ENCODE data around the gene NBEAL1.
"Not testable (repeated sequence)": the region's sequence is repeated elsewhere in the genome, so short reads cannot be mapped to it uniquely, and the experiment has no call there.

Gene NBEAL1

GRCh38 chr2:203014456-203015199 lies at the start of gene NBEAL1:
TSS of gene NBEAL1 (plus strand) at chr2:203014875. CDS start at chr2:203016385, 1,510 bp downstream.
- peak; percentile 82 to 91 (median 89) for DNase-seq

- no peak for DNase-seq
These were observed 48.7 kb upstream of the NBEAL1 start for GRCh38 chr2:202965810-202966460.

DNA sequence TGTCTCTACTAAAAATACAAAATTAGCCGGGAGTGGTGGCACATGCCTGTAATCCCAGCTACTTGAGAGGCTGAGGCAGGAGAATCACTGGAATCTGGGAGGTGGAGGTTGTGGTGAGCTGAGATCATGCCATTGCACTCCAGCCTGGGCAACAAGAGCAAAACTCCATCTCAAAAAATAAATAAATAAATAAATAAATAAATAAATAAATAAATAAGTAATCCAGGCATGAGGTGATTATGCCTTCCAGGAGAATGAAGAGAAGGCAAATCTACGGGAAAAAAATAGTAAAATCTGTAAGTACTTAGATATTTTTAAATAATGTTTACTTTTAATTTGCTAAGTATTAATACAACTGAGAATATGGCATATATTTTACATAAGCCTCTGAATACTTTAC lies 45.3 kb upstream of the NBEAL1 start:
- DNase-seq = not testable (repeated sequence)

DNA sequence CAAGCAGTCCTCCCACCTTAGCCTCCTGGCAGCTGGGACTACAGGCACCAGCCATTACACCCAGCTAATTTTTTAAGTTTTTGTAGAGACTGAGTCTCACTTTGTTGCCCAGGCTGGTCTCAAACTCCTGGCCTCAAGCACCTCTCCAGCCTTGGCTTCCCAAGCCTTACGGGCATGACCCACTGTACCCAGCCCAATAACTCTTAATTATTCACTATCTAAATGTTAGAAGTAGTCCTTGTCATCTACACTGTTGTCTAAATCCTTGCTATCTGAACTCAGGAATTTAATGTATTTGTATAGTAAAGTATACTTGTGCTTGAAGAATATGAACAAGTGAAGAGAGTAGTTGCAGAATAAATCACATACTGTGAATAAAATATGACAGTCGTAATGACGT lies 37.9 kb upstream of the NBEAL1 start:
- DNase-seq = no peak

DNA sequence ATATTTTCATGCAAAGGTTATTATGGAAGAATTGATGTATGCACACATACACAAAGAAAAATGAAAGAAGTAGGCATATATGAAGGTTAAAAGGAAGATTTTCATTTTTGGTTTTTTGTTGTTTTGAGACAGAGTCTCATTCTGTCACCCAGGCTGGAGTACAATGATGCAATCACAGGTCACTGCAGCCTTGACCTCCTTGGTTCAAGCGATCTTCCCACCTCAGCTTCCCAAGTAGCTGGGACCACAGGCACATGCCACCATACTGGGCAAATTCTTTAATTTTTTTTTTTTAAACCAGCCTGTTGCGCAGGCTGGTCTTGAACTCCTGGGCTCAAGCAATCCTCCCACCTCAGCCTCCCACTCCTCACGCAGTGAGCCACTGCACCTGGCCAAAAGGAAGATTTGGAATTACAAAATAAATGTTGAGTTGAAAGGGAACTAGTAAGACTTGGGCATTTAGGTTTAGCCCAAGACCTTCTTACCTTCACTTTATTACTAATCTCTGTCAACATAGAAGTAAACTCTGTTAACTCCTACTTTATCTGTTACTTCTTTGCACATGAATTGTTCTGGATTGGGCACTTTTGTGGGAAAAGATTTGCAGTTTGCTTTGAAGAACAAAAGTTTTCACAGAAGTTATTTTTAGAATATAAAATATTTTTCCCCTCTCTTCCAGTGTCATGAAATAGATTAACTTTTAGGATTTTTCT lies 31.7 kb upstream of the NBEAL1 start:
- DNase-seq = no peak

- no peak for DNase-seq
These were observed 24.9 kb upstream of the NBEAL1 start for GRCh38 chr2:202989749-202990148.

GRCh38 chr2:202990501-202990900 lies 24.2 kb upstream of the NBEAL1 start:
- no peak for DNase-seq

DNA sequence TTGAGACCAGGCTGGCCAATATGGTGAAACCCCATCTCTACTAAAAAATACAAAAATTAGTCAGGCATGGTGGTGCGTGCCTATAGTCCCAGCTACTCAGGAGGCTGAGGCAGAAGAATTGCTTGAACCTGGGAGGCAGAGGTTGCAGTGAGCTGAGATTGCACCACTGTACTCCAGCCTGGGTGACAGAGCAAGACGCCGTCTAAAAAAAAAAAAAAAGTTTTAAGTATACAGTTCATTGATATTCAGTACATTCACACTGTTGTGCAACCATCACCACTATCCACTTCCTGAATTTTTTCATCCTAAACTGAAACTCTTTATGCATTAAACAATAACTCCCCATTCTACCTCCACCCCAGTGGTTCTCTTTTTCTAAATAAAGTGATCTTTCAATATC lies 17.6 kb upstream of the NBEAL1 start:
- not testable (repeated sequence) for DNase-seq

GRCh38 chr2:203002054-203002821 lies 12.4 kb upstream of the NBEAL1 start:
- DNase-seq = no peak

DNA sequence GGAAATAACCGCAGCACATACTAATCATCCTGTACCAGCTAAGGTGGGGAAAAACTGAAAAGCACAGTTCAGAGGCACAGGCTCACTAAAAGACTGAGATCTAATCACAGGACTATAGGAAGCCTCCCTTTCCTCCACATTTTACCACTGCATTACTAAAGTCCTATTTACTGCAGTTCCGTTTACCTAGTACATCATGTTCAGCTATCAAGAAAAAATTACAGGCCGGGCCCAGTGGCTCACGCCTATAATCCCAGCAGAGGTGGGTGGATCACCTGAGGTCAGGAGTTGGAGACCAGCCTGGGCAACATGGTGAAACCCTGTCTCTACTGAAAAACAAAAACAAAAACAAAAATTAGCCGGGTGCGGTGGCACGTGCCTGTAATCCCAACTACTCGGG lies 11.0 kb upstream of the NBEAL1 start:
- no peak for DNase-seq

DNA sequence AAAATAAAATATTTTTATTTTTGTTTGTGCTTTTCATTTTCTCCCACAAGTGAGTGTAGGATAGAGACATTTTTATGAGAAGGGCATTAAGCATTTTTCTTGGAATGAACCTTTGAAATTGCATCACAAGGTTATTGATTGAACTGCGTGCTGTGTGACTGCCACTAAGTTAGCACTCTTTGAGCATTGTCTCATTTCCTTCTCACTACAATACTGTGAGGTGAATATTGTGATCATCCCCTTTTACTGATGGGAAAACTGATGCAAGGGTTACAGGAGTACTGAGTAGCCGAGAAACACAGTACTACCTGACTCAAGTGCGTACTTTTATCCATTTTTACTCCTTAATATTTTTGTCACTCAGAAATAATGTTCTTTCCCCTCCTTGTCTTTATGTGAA lies 2.0 kb downstream of the NBEAL1 start:
- no peak for DNase-seq

DNA sequence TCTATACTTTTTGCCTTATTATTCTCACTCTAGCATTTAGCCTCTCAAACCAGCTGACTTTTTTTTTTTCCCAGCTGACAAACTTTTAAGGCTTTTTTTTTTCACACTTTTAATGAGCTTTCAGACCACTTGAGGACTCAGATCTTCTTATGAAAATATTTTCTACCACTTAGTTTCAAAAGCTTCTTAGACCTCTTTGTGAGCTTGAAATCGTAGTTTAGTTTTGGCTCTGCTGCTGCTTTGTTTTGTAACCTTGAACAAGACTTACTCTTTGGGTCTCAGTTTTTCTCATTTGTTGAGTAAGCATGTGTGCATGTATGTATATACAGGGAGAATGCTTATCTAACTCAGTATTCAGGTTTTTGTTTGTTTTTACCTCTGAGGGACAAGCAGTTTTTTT lies 3.5 kb downstream of the NBEAL1 start:
- DNase-seq = no peak

DNA sequence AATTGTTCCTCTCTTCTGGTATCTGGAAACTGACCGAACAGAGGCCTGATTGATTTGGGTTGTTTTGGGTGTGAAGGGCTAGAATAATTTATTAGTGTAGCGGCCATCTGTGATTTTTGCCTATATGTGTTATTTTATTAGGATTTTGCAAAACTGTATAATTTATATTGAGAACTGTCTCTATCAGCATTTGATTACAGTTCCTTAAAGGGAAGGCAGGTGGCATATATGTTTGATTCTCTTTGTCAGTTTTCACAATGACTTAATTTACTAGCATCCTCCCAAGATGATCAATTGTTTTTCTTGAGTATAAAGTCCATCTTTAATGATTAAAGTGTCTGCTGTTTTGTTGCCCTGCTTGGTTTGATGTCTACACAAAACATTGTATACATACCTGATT lies 4.5 kb downstream of the NBEAL1 start:
- no peak for DNase-seq

GRCh38 chr2:203021991-203022390 lies 7.3 kb downstream of the NBEAL1 start:
- DNase-seq = no peak

GRCh38 chr2:203022751-203023150 lies 8.1 kb downstream of the NBEAL1 start:
- DNase-seq = no peak

- no peak for DNase-seq
These were observed 10.9 kb downstream of the NBEAL1 start for GRCh38 chr2:203025592-203025991.

DNA sequence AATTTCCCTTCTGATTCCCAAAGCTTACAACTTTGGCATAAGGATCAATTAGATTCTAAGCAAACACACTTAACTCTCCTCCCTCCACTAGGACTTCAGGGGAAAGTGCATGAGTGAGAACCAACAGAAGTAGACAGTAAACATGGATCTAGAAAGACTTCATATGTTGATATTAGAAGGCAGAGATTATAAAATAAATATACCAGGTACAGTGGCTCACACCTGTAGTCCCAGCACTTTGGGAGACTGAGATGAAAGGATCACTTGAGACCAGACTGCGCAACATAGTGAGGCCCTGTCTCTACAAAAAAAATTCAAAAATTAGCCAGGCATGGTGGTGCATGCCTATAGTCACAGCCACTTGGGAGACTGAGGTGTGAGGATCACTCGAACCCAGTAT lies 15.9 kb downstream of the NBEAL1 start:
- DNase-seq = no peak

DNA sequence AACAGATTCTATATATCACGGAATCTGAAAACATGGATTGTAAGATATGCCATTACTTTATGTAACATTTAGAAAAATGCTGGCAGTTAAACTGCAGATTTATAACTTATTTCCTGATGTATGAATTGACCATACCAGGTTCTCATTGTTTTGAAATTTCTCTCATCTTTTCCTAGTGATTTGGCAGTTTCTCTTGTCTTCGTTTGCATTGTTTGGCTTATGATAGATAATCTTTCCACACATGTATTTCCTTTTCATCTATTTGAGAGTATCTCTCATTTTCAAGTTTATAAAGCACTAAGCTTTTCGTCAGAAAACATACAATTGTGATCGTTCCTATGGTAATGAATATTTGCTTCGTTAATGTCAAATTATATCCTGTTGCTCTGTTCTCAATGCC lies 16.3 kb downstream of the NBEAL1 start:
- no peak for DNase-seq

DNA sequence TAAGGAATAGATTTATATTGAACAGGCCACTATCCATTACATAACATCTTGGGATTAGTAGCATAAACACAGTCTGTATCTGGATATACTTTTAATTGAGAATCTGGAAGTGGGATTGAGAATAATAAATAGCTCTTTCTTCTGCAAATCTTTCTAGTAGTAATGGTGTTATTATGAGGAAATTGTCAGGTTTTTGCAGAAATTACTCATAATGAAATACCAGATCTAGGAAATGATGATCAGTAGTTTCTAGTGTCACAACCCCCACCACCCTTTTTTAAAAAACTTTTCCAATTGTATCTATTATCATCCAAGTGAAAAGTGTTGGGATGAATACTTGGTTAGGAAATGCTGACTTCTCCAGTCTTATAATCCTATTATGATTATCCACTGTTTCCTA lies 18.7 kb downstream of the NBEAL1 start:
- DNase-seq = no peak

GRCh38 chr2:203035879-203036470 lies 21.3 kb downstream of the NBEAL1 start:
- no peak for DNase-seq

GRCh38 chr2:203037026-203037425 lies 22.4 kb downstream of the NBEAL1 start:
- no peak for DNase-seq

DNA sequence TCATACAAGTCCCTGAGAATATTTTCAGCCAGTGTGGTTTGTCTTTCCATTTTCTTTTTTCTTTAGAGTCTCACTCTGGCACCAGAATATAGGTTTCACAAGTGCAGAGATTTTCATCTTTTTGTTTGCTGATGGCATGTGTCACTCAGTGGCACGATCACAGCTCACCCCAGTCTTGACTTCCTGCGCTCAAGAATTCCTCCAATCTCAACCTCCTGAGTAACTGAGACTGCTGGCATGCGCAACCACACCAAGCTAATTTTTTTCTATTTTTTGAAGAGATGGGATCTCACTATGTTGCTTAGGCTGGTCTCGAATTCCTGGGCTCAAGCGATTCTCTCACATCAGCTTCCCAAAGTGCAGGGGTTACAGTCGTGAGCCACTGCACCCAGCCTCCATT lies 23.9 kb downstream of the NBEAL1 start:
- DNase-seq = no peak

DNA sequence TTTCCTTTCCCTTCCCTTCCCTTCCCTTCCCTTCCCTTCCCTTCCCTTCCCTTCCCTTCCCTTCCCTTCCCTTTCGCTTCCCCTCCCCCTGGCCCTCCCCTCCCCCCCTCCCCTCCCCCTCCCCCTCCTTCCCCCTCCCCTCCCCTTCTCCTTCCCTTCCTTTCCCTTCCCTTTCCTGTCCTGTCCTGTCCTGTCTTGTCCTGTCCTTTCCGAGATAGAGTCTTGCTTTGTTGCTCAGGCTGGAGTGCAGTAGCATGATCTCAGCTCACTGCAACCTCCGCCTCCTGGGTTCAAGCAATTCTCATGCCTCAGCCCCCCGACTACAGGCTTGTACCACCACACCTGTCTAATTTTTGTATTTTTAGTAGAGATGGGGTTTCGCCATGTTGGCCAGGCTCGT lies 24.5 kb downstream of the NBEAL1 start:
- DNase-seq = not testable (repeated sequence)

Measured in activated naive CD4-positive, alpha-beta T cell (primary cell).